ENCODE results near the gene CHN1. TPM values are rescaled to one million over a fixed set of nuclear protein-coding genes. Genes with fewer than 3 reads are reported as not detected.

The CHN1 gene
- polyA plus RNA-seq, 1 donor (not counting 4 experiments of a cell fraction or from before 2014, with no cell fraction given), result 2.3 TPM

- Histone ChIP-seq H3K4me2 (ENCODE audit: control insufficient read depth, extremely low read depth, insufficient read depth, low read depth, low read length) (no peak overlapping the region), H3K27ac (ENCODE audit: control insufficient read depth, insufficient read depth, low read length) (no peak overlapping the region), H3K27me3 (ENCODE audit: control insufficient read depth, extremely low read depth, insufficient read depth, low read length) (no peaks in the 10 kb centered on the region), H3K9ac (ENCODE audit: control insufficient read depth, extremely low read depth, insufficient read depth, low read length) (no peak overlapping the region), H3K9me3 (ENCODE audit: control insufficient read depth, low read depth, low read length) (no peaks in the 10 kb centered on the region), H3K9me1 (ENCODE audit: control insufficient read depth, extremely low read depth, insufficient read depth, low read length) (no peaks in the 10 kb centered on the region), H3K4me1 (ENCODE audit: control insufficient read depth, extremely low read depth, insufficient read depth, low read length) (no peaks in the 10 kb centered on the region), H3K79me2 (ENCODE audit: control insufficient read depth, insufficient read depth, low read length) (no peaks in the 10 kb centered on the region), H3K4me3 (ENCODE audit: control insufficient read depth in 2 of 3, extremely low read depth in 1 of 3, insufficient read depth in 2 of 3, low read depth in 1 of 3, low read length in 3 of 3) (no peak overlapping the region), H4K20me1 (ENCODE audit: control insufficient read depth, extremely low read depth, insufficient read depth, low read length) (no peaks in the 10 kb centered on the region), H2AFZ (ENCODE audit: control insufficient read depth, low read length) (no peak overlapping the region), H3K36me3 (ENCODE audit: control insufficient read depth in 2 of 2, extremely low read depth in 1 of 2, insufficient read depth in 2 of 2, low read length in 2 of 2) (no peaks in the 10 kb centered on the region)
- dilution Hi-C loops (cut with MboI; ENCODE audit: extremely low pct_ligation_motif_present, low sequenced_read_pairs), result no loop called here
- DNase-seq (ENCODE audit: low read depth, low spot score), result no peak
- FAIRE-seq, result no peak
- TF ChIP-seq EZH2 (IDR thresholded peaks at IDR 0.05; ENCODE audit: low read length), result no peak
These were observed 81.0 kb downstream of the CHN1 start for GRCh38 chr2:174924061-174924693.

- dilution Hi-C loops (cut with MboI; ENCODE audit: extremely low pct_ligation_motif_present, low sequenced_read_pairs), result loop anchor here (5.0 kb wide), 1 partner anchor 52 kb away; no protein-coding TSS in a partner anchor
- no peak for FAIRE-seq
- TF ChIP-seq EZH2 (IDR thresholded peaks at IDR 0.05; ENCODE audit: low read length) (no peak), CTCF (optimal IDR thresholded peaks at IDR 0.05 in 1 of 3, IDR thresholded peaks at IDR 0.05 in 1 of 3, conservative IDR thresholded peaks at IDR 0.05 in 1 of 3; ENCODE audit: extremely low read depth in 1 of 3, insufficient read depth in 2 of 3, low read length in 3 of 3) (no peak)
These were observed 85.1 kb downstream of the CHN1 start for GRCh38 chr2:174919947-174920595.

More at GRCh38 chr2:174919947-174920595, 85.1 kb downstream of the CHN1 start:
- no peaks in the 10 kb centered on the region for H3K36me3 ChIP-seq (ENCODE audit: control insufficient read depth in 2 of 2, extremely low read depth in 1 of 2, insufficient read depth in 2 of 2, low read length in 2 of 2)
- H3K27me3 ChIP-seq (ENCODE audit: control insufficient read depth, extremely low read depth, insufficient read depth, low read length), result no peaks in the 10 kb centered on the region
- no peak overlapping the region for H3K4me3 ChIP-seq (ENCODE audit: control insufficient read depth in 2 of 3, extremely low read depth in 1 of 3, insufficient read depth in 2 of 3, low read depth in 1 of 3, low read length in 3 of 3)
- H3K79me2 ChIP-seq (ENCODE audit: control insufficient read depth, insufficient read depth, low read length), result no peaks in the 10 kb centered on the region
- no peak overlapping the region for H2AFZ ChIP-seq (ENCODE audit: control insufficient read depth, low read length)
- H3K4me2 ChIP-seq (ENCODE audit: control insufficient read depth, extremely low read depth, insufficient read depth, low read depth, low read length), result no peak overlapping the region
- no peak overlapping the region for H3K9ac ChIP-seq (ENCODE audit: control insufficient read depth, extremely low read depth, insufficient read depth, low read length)
- no peaks in the 10 kb centered on the region for H4K20me1 ChIP-seq (ENCODE audit: control insufficient read depth, extremely low read depth, insufficient read depth, low read length)
- no peak for DNase-seq (ENCODE audit: low read depth, low spot score)
- H3K4me1 ChIP-seq (ENCODE audit: control insufficient read depth, extremely low read depth, insufficient read depth, low read length), result no peaks in the 10 kb centered on the region
- no peak overlapping the region for H3K27ac ChIP-seq (ENCODE audit: control insufficient read depth, insufficient read depth, low read length)
- no peaks in the 10 kb centered on the region for H3K9me3 ChIP-seq (ENCODE audit: control insufficient read depth, low read depth, low read length)
- H3K9me1 ChIP-seq (ENCODE audit: control insufficient read depth, extremely low read depth, insufficient read depth, low read length), result no peaks in the 10 kb centered on the region
